GM21576 (cell line): ENCODE results near the gene IRF2BP1.

Source experiments
- ATAC-seq: cut with Tn5 transposase; IDR thresholded peaks from one replicate; pipeline ENCODE4 v1.9.1; 2021; ENCODE audit warnings: mild to moderate bottlenecking, moderate library complexity; ENCODE audit not compliant: unreplicated experiment

Gene IRF2BP1

GRCh38 chr19:45863335-45863839 lies 22.6 kb downstream of the IRF2BP1 start:
- no peak for ATAC-seq

GRCh38 chr19:45862564-45863334 lies 23.2 kb downstream of the IRF2BP1 start, which contains the start of gene SYMPK:
Gene SYMPK (minus strand): TSS chr19:45863147. CDS start chr19:45854495, 8,652 bp downstream.
- peak; percentile 80 for ATAC-seq

- ATAC-seq: no peak
Measured at GRCh38 chr19:45862271-45862563, 23.7 kb downstream of the IRF2BP1 start.

DNA sequence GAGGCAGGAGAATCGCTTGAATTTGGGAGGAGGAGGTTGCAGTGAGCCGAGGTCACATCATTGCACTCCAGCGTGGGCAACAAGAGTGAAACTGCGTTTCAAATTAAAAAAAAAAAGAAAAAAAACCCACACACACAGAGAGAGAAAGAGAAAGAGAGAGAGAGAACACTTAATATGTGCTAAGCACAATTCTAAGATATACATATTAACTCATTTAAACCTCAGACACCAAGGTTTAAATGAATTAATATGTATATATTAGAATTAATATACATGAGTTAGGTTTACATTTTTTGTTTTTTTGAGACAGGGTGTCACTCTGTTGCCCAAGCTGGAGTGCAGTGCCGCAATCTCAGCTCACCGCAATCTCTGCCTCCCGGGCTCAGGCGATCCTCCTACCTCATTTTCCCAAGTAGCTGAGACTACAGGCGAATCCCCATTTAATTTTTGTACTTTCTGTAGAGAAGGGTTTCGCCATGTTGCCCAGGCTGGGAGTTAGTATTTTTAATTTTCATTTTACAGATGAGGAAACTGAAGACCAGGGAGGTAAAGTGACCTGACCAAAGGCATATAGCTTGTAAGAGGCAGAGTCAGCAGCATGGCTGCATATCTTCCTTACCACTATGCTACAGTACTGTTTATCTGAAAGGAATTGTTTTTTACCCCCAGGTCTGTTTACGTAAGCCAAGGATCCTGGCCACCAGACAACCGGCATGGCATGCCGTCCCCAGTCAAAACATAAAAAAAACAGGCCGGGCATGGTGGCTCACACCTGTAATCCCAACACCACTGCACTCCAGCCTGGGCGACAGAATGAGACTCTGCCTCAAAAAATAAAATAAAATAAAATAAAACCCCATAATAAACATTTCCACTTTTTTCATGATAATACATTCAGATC lies 25.3 kb downstream of the IRF2BP1 start:
- no peak for ATAC-seq

DNA sequence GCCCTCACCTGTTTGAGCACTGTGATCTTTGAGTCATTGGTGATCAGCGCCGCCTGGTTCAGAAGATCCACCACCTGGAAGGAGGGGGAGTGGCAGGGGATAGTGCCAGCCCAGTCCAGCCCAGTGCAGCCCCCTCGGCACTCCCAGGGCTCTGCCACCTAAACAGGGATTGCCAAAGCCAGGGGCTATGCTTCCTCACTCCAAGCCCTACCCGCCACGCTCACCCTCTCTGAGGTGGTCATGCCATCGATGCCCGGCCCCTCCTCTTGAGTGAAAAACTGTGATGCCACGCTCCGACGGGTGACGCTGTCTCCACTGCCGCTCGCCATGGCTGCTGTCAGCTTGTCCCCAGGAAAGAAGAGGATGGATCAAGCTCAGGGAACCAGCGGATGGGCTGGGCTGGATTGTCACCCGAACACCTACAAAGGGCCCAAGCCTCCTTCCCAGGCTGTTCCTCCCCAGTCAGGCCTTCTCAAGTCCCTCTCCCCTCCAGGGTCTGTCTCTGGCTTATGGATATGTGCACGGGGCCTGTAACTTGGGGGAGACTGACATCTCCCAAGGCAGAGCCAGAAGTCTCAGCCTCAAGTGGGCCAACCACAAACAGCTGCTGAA lies 31.7 kb downstream of the IRF2BP1 start:
- no peak for ATAC-seq

GRCh38 chr19:45852983-45853382 lies 33.0 kb downstream of the IRF2BP1 start:
- no peak for ATAC-seq

DNA sequence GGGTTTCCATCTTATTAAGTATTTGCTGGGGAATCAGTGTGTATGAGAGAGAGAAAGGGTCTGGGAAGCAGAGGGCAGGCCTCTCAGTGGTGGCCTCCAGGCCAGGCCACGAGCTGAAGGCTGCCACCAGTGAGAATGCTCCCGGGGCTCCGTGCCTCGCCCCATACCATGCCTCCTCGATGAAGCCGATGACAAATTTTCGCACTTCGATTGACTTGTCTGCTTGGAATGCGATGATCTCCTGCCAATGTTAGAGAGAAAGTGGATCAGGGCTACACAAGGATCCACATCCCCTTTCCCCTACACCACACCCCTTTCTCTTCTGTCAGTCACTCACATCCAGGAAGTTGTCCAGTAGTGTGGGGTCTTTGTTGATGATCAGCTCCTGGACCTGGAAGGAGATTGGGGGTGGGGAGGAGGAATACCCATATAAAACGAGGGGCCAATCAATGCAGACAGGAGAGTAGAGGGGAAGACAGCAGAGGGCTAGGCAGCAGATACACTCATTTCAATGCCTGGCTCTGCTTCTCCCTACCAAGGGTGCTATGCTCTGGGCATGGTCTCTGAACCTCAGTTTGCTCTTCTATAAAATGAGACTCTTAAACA lies 33.7 kb downstream of the IRF2BP1 start:
- no peak for ATAC-seq

GRCh38 chr19:45848922-45849321 lies 37.0 kb downstream of the IRF2BP1 start:
- no peak for ATAC-seq

DNA sequence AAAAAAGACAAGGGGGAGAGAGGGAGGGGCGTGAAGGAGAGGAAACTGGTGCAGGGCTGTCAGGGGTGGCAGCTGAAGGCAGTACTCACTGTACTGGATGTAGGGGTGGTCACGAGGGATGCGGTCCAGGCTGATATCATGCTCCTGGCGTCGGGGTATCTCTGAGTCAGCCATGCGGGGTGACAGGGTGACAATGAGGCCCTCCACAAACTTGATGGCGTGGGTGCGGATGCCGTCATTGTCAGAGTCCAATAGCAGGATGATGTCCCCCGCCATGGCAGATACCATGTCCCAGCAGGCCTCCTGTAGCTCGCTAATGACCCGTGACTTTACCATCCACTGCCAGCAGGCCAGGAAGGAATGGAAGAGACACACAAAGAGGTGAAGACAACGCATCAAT lies 38.3 kb downstream of the IRF2BP1 start:
- ATAC-seq: no peak

DNA sequence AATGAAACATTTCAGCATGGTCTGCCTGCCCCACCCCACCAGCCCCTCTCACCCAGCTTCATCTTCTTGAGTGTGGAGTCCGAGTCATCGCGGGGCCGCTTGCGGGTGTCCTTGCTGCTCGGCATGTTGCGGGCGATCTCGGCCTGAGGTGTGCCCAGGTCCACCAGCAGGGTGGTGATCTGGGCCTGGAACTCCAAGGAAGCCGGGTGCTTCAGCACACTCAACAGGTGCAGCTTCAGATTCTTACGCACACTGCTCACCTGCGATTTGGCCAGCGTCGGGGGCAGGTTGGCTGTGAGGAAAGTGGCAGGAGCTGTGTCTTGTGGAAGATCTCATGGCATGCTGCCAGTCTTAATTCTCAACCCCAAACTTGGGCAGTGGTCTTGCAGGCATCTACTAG lies 43.7 kb downstream of the IRF2BP1 start:
- no peak for ATAC-seq

DNA sequence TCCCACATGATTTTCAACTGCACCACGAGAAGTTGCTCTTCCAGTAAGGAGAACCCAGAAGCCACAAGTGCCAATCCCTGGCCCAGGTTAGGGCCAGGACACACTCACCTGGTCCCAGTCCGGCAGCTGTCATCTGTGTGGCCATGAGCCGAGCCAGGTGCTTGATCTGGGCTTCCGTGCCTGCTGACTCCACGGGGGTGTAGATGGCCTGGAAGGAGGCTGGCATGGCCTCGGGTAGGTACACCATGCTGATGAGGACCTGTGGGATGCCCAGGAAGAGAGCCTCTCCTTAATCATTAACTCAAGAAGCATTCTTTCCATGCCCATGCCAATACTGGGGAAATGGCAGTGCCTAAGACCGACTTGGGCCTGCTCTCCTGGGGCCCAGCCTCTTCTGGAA lies 51.0 kb downstream of the IRF2BP1 start:
- no peak for ATAC-seq
